ENCODE results near the gene ANKRD62. TPM values are rescaled to one million over a fixed set of nuclear protein-coding genes. Genes with fewer than 3 reads are reported as not detected.

The ANKRD62 gene
- total and polyA plus RNA-seq, 7 donors: 0.03 to 0.55 TPM; not detected in 5

DNA sequence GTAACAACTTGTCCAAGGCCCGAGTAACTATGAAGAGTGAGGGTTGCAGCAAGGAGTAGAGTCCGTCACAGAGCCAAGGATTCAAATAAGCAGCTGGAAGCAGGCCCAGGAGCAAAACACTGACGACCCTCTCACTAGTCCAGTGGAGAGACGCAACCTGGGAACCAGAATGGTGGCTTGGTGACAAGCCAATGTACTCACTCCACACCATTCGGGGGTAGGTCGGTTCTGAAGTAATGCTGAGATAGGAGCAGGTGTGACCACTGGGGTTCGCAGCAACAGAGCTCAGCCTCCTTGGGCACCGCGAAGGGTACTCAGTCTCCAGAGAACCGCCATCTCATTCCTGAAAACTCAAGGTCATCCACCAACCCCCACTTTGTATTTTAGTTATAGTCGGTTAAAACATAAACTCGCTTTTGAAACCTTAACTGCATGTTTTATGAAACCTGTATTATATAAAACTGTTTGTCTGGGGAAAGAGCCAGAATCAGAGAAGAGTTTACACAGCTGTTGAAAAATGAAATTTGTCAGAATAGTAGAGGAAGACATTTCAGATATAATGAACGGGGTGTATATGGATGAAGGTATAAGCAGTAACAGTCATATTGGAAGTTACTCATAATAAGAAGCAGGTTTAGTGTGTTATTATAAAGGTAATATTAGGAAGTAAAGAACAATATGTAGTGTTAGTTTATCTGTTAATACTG, 8.6 kb downstream of the ANKRD62 start:
- H3K9me3 ChIP-seq: no peaks in the 10 kb centered on the region
- no peaks in the 10 kb centered on the region for H3K36me3 ChIP-seq
- H3K27ac ChIP-seq: no peak overlapping the region
- no peak for DNase-seq
- intact Hi-C loops (cut with DNase I): loop anchor here (10.0 kb wide), 1 partner anchor 1043 kb away; no protein-coding TSS in a partner anchor
- no peak for TF ChIP-seq POLR2A (IDR thresholded peaks at IDR 0.05)
- TF ChIP-seq POLR2AphosphoS5 (IDR thresholded peaks at IDR 0.05): no peak
- TF ChIP-seq, protein P1, sequence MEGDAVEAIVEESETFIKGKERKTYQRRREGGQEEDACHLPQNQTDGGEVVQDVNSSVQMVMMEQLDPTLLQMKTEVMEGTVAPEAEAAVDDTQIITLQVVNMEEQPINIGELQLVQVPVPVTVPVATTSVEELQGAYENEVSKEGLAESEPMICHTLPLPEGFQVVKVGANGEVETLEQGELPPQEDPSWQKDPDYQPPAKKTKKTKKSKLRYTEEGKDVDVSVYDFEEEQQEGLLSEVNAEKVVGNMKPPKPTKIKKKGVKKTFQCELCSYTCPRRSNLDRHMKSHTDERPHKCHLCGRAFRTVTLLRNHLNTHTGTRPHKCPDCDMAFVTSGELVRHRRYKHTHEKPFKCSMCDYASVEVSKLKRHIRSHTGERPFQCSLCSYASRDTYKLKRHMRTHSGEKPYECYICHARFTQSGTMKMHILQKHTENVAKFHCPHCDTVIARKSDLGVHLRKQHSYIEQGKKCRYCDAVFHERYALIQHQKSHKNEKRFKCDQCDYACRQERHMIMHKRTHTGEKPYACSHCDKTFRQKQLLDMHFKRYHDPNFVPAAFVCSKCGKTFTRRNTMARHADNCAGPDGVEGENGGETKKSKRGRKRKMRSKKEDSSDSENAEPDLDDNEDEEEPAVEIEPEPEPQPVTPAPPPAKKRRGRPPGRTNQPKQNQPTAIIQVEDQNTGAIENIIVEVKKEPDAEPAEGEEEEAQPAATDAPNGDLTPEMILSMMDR (IDR thresholded peaks at IDR 0.05): no peak
- TF ChIP-seq EP300 (IDR thresholded peaks at IDR 0.05): no peak
- H3K4me1 ChIP-seq: no peaks in the 10 kb centered on the region
- 18 to 58% methylated on average over 13 of the region's 13 CpGs for WGBS, 2 donors
- no peak overlapping the region for H3K4me3 ChIP-seq
- H3K27me3 ChIP-seq: no peaks in the 10 kb centered on the region

DNA sequence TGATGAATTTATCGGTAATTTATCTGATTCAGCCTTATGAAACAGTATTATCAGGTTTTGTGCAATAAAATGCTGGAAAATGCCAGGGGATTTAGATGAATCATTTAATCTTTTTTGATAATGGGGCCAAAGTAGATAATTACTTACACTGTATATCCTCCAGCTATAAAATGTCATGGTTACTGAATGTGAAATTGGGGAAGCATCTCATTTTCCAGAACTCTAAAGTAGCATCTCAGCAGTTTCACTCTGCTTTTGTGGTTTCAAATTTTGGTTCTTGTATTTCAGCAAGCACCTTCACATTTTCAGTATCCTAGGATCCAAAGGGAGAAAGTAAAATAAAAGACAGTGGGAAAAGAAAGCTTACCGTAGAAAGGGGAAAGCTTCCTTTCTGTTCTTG, 12.8 kb downstream of the ANKRD62 start:
- no peak for DNase-seq
- Histone ChIP-seq H3K4me1 (no peaks in the 10 kb centered on the region), H3K27ac (no peak overlapping the region), H3K9me3 (no peaks in the 10 kb centered on the region), H3K4me3 (no peak overlapping the region), H3K36me3 (no peaks in the 10 kb centered on the region), H3K27me3 (no peaks in the 10 kb centered on the region)
- intact Hi-C loops (cut with DNase I): loop anchor here (10.0 kb wide), 1 partner anchor 1038 kb away; no protein-coding TSS in a partner anchor
- 86 to 87% methylated on average over 2 of the region's 2 CpGs for WGBS, 2 donors
- TF ChIP-seq, protein P1 (IDR thresholded peaks at IDR 0.05): no peak
- no peak for TF ChIP-seq POLR2A (IDR thresholded peaks at IDR 0.05)
- no peak for TF ChIP-seq POLR2AphosphoS5 (IDR thresholded peaks at IDR 0.05)
- no peak for TF ChIP-seq EP300 (IDR thresholded peaks at IDR 0.05)

DNA sequence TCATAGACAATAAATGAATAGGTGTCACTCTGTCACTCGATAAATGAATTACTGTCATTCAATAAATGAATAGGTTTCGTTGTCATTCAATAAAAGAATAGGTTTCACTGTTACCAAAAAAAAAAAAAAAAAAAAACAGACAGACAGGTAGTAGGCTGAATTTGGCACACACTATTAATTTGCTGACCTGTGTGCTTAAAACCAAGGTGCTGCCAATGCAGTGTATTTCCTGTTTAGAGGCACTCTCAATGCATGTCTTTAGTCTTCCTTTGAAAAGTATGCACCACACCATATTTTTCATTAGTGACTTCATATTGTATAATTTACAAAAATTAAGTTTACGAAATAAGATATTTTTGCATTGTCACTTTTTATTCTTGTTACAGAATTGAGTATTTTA, 16.2 kb downstream of the ANKRD62 start:
- H3K4me3 ChIP-seq: no peak overlapping the region
- DNase-seq: no peak
- intact Hi-C loops (cut with DNase I): loop anchor here (10.0 kb wide), 1 partner anchor 1035 kb away; no protein-coding TSS in a partner anchor
- H3K9me3 ChIP-seq: peaks cover 0 to 3% (median 0%) of the 10 kb centered on the region in 4 donors
- 85 to 89% methylated on average over 3 of the region's 3 CpGs for WGBS, 2 donors
- H3K27me3 ChIP-seq: no peaks in the 10 kb centered on the region
- no peaks in the 10 kb centered on the region for H3K36me3 ChIP-seq
- H3K4me1 ChIP-seq: no peaks in the 10 kb centered on the region
- TF ChIP-seq POLR2AphosphoS5 (IDR thresholded peaks at IDR 0.05): no peak
- TF ChIP-seq, protein P1 (IDR thresholded peaks at IDR 0.05): no peak
- no peak for TF ChIP-seq EP300 (IDR thresholded peaks at IDR 0.05)
- TF ChIP-seq POLR2A (IDR thresholded peaks at IDR 0.05): no peak
- H3K27ac ChIP-seq: no peak overlapping the region

DNA sequence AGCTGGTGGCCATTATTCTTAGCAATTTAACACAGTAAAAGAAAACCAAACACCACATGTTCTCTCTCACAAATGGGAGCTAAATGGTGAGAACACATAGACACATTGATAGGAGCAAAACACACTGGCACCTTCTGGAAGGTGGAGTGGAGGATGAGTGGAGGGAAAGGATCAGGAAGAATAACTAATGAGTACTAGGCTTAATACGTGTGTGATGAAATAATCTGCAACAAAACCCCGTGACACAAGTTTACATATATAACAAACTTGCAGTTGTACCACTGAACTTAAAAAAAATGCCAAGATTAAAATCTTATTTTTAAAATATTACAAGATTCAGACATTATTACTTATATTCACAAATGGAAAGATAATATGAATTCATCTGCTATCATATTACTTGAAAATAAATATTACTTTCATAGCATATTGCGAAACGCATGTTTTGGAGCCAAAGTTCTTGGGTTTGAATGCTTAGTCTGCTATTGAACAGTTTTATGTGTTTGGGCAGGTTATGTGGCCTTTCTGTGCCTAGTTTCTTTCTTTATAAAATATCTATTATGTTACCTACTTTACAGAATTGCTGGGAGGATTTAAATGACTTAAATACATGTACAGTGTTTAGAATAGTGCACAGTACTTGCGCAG, 20.5 kb downstream of the ANKRD62 start:
- no peaks in the 10 kb centered on the region for H3K27me3 ChIP-seq
- H3K27ac ChIP-seq: no peak overlapping the region
- intact Hi-C loops (cut with DNase I): no loop called here
- DNase-seq: no peak
- peaks cover 0 to 3% (median 0%) of the 10 kb centered on the region in 4 donors for H3K9me3 ChIP-seq
- WGBS, 2 donors: 87 to 91% methylated on average over 5 of the region's 5 CpGs
- TF ChIP-seq EP300 (IDR thresholded peaks at IDR 0.05): no peak
- H3K4me1 ChIP-seq: no peaks in the 10 kb centered on the region
- no peaks in the 10 kb centered on the region for H3K36me3 ChIP-seq
- no peak overlapping the region for H3K4me3 ChIP-seq

DNA sequence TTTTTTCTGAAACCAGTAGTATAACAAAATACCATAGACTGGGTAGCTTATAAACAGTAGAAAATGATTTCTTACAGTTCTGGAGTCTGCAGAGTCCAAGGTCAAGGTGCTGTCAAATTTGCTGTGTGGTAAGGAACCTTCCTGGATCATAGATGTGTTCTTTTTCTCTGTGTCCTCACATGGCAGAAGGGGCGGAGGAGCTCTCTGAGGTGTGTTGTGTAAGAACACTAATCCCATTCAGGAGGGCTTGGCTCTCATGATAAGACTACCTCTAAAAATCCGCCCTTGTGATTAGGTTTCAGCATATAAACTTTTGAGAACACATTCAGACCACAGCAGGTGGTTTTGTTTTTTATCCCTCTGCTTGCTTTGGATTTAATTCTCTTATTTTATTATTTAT, 25.7 kb downstream of the ANKRD62 start:
- Histone ChIP-seq H3K27ac (no peak overlapping the region), H3K9me3 (no peaks in the 10 kb centered on the region), H3K4me3 (no peak overlapping the region), H3K27me3 (no peaks in the 10 kb centered on the region), H3K36me3 (no peaks in the 10 kb centered on the region), H3K4me1 (no peaks in the 10 kb centered on the region)
- no peak for DNase-seq
- TF ChIP-seq, protein P1 (IDR thresholded peaks at IDR 0.05): no peak
- TF ChIP-seq POLR2AphosphoS5 (IDR thresholded peaks at IDR 0.05) (no peak), EP300 (IDR thresholded peaks at IDR 0.05) (no peak), POLR2A (IDR thresholded peaks at IDR 0.05) (no peak)
- intact Hi-C loops (cut with DNase I): no loop called here
- WGBS, 2 donors: 40 to 82% methylated on average over 2 of the region's 2 CpGs

All from sigmoid colon (tissue), 7 donors.